ENCODE results near the gene IGSF21.

GRCh38 chr1:18396247-18396980, 288.8 kb downstream of the IGSF21 start:
- TF ChIP-seq POLR2A (IDR thresholded peaks at IDR 0.05; ENCODE audit: control extremely low read depth in 1 of 2, low read depth in 2 of 2, low read length in 2 of 2) (no peak), ASH2L (IDR thresholded peaks at IDR 0.05; ENCODE audit: low read length) (no peak)
